ENCODE data around the gene C6orf15. TPM values are rescaled to one million over a fixed set of nuclear protein-coding genes. Genes with fewer than 3 reads are reported as not detected.

The C6orf15 gene
- total and polyA plus RNA-seq, 2 donors from 2014 or later, result not detected

DNA sequence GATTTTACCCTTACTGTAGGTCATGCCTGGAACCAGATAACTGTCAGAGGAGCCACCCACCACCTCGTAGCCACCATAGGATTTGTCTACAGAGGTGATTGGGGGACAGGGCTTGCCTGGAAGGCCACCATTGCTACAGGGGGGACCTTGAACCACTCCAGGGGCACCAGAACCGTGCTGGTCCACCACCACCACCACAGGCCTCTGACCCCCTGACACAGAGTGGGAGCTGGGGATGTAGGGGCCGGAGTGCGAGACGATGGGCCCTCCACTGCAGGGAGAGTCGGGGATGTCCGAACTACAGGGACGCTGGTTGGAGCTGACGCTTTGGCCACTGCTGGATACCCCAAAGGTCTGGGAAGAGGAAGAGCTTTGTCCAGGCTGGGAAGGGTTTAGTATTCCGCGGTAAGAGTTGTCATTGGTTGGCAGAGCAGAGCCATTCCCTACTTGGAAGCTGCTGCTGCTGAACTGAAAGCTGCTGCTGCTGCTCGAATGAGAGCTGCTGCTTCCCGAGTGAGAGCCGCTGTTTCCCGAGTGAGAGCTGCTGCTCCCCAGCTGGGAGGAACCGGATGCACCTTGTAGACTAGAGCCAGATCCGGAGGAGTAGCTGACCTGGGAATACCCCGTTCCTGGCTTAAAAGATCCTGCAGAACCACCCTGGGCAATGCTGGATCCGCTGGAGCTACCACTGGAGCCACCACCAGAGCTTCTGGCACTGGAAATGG lies 4.4 kb upstream of the C6orf15 start:
- Histone ChIP-seq H3K27ac (ENCODE audit: low read depth in 2 of 2, low read length in 2 of 2) (no peak overlapping the region), H3K9ac (ENCODE audit: low read length in 3 of 3) (no peak overlapping the region)
- TF ChIP-seq, protein P1, sequence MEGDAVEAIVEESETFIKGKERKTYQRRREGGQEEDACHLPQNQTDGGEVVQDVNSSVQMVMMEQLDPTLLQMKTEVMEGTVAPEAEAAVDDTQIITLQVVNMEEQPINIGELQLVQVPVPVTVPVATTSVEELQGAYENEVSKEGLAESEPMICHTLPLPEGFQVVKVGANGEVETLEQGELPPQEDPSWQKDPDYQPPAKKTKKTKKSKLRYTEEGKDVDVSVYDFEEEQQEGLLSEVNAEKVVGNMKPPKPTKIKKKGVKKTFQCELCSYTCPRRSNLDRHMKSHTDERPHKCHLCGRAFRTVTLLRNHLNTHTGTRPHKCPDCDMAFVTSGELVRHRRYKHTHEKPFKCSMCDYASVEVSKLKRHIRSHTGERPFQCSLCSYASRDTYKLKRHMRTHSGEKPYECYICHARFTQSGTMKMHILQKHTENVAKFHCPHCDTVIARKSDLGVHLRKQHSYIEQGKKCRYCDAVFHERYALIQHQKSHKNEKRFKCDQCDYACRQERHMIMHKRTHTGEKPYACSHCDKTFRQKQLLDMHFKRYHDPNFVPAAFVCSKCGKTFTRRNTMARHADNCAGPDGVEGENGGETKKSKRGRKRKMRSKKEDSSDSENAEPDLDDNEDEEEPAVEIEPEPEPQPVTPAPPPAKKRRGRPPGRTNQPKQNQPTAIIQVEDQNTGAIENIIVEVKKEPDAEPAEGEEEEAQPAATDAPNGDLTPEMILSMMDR (IDR thresholded peaks at IDR 0.05; ENCODE audit: borderline replicate concordance, extremely low read depth, insufficient read depth), result no peak

DNA sequence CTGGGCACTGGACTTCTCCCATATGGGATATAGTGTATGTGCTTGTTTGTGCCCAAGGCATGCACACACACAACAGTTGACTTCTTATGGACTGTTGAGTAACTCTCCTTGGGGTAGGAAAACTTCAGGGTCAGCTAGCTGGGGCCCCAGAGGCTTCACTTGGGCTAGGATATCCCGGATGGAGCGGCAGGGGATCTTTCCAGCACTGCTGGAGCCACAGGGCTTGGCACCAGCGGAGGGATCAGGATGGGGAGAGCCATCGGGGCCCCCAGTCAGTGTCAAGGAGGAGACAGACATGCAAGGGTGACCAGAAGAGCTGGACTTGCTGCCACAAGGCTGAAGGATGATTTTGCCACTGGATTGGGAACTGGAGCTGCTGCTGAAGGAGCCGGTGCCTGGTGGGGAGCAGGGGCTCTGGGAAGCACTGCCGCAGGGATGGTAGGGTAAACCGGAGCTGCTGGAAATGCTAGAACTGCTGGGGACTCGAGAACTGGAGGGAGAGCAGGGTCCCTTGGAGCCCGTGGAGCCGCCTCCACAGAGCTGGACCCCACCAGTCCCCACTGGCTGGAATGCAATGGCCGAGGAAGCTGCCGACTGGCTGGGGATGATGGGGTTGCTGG lies 3.7 kb upstream of the C6orf15 start:
- DNase-seq (peak in 1 of 5 donors; percentile 54), FAIRE-seq (no peak)
- Histone ChIP-seq H3K9me3 (ENCODE audit: control insufficient read depth in 2 of 3, insufficient read depth in 1 of 3, low read length in 3 of 3) (no peaks in the 10 kb centered on the region), H3K9ac (ENCODE audit: low read length in 3 of 3) (no peak overlapping the region), H3K4me3 (ENCODE audit: low read length in 3 of 3) (no peak overlapping the region), H3K27me3 (ENCODE audit: control insufficient read depth, insufficient read depth, low read length) (no peaks in the 10 kb centered on the region), H3K4me1 (ENCODE audit: control insufficient read depth in 2 of 3, insufficient read depth in 2 of 3, low read depth in 1 of 3, low read length in 3 of 3) (no peaks in the 10 kb centered on the region), H3K27ac (ENCODE audit: low read depth in 2 of 2, low read length in 2 of 2) (no peak overlapping the region), H3K36me3 (ENCODE audit: control insufficient read depth in 2 of 3, insufficient read depth in 3 of 3, low read length in 3 of 3) (no peaks in the 10 kb centered on the region)
- intact Hi-C loops (cut with DNase I), result no loop called here
- TF ChIP-seq, protein P1 (IDR thresholded peaks at IDR 0.05; ENCODE audit: borderline replicate concordance, extremely low read depth, insufficient read depth), result no peak

More for the DNA sequence above, 4.4 kb upstream of the C6orf15 start:
- Histone ChIP-seq H3K27me3 (ENCODE audit: control insufficient read depth, insufficient read depth, low read length) (no peaks in the 10 kb centered on the region), H3K36me3 (ENCODE audit: control insufficient read depth in 2 of 3, insufficient read depth in 3 of 3, low read length in 3 of 3) (no peaks in the 10 kb centered on the region), H3K4me3 (ENCODE audit: low read length in 3 of 3) (no peak overlapping the region), H3K9me3 (ENCODE audit: control insufficient read depth in 2 of 3, insufficient read depth in 1 of 3, low read length in 3 of 3) (no peaks in the 10 kb centered on the region), H3K4me1 (ENCODE audit: control insufficient read depth in 2 of 3, insufficient read depth in 2 of 3, low read depth in 1 of 3, low read length in 3 of 3) (no peaks in the 10 kb centered on the region)
- DNase-seq, result peak in 2 of 5 donors; percentile 12 to 48
- intact Hi-C loops (cut with DNase I), result no loop called here
- FAIRE-seq, result no peak

DNA sequence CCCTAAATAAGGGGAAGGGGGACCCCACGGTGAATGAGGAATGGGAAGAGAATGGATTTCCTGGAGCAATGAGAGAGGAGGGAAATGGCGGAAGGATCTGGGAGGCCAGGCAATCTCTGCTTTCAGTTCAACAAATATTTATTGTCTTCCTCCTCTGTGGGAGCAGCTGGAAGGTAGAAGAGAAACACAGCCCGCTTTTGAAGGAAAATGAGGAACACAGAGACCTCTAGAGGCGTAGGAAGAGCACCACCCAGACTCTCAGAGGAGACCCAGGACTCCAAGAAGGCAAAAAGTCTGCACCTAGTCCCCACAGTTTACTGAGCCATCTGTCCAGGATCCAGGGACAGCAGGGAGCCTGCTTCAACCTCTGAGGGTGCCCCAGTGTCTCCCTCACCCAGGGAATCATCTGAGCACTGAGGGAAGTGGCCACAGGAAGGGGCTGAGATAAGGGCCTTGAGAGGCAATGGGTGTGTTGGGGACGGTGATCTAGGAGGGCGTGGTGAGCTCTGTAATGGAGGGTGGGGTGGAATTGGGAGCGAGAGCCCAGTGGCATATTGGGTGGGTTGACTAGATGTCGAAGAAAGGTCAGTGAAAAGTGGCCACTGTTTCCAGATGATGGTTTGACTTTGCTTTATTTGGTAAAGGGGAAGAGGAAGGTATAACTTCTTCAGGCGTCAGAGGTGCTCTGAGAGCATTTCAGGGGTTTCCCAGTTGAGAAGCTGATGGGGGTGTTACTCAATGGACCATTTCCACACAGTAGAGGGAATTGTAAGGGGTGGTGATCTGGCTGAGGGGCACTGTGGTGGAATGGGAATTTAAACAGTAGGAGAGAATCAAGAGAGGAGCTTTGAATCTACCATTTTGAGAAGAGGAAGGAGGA lies 2.8 kb upstream of the C6orf15 start:
- intact Hi-C loops (cut with DNase I), result no loop called here
- TF ChIP-seq, protein P1 (IDR thresholded peaks at IDR 0.05; ENCODE audit: borderline replicate concordance, extremely low read depth, insufficient read depth), result no peak
- Histone ChIP-seq H3K27ac (ENCODE audit: low read depth in 2 of 2, low read length in 2 of 2) (no peak overlapping the region), H3K4me1 (ENCODE audit: control insufficient read depth in 2 of 3, insufficient read depth in 2 of 3, low read depth in 1 of 3, low read length in 3 of 3) (no peaks in the 10 kb centered on the region), H3K36me3 (ENCODE audit: control insufficient read depth in 2 of 3, insufficient read depth in 3 of 3, low read length in 3 of 3) (no peaks in the 10 kb centered on the region), H3K9ac (ENCODE audit: low read length in 3 of 3) (no peak overlapping the region), H3K4me3 (ENCODE audit: low read length in 3 of 3) (no peak overlapping the region), H3K9me3 (ENCODE audit: control insufficient read depth in 2 of 3, insufficient read depth in 1 of 3, low read length in 3 of 3) (no peaks in the 10 kb centered on the region), H3K27me3 (ENCODE audit: control insufficient read depth, insufficient read depth, low read length) (no peaks in the 10 kb centered on the region)
- FAIRE-seq, result no peak
- DNase-seq, result peak in 2 of 5 donors; percentile 35 to 46
